ENCODE results near the gene AQP2.

AQP2 gene

GRCh38 chr12:49953151-49953550 is 2.6 kb downstream of the AQP2 start:
- Histone ChIP-seq H3K9me3 (ENCODE audit: low read length) (no peaks in the 10 kb centered on the region), H3K4me3 (ENCODE audit: low read depth, low read length, poor library complexity, severe bottlenecking) (no peak overlapping the region), H3K36me3 (ENCODE audit: insufficient read depth, low read length) (no peaks in the 10 kb centered on the region), H3K4me1 (ENCODE audit: insufficient read depth, low read length, severe bottlenecking) (no peaks in the 10 kb centered on the region), H4K20me1 (ENCODE audit: insufficient read depth, low read length) (no peaks in the 10 kb centered on the region), H3K79me2 (ENCODE audit: insufficient read depth, low read length) (no peaks in the 10 kb centered on the region), H3K4me2 (ENCODE audit: low read length) (no peak overlapping the region), H3K9ac (ENCODE audit: low read length) (no peak overlapping the region), H3K27me3 (ENCODE audit: insufficient read depth, low read length) (peaks cover 5% of the 10 kb centered on the region), H3K27ac (ENCODE audit: low read depth, low read length, poor library complexity, severe bottlenecking) (no peak overlapping the region), H3F3A (ENCODE audit: insufficient read depth, low read length) (no peaks in the 10 kb centered on the region), H2AFZ (ENCODE audit: low read length) (no peak overlapping the region), H3K9me2 (ENCODE audit: low read depth, low read length) (no peaks in the 10 kb centered on the region)
- TF ChIP-seq CTCF (IDR thresholded peaks at IDR 0.05; ENCODE audit: low read length), result no peak
- TF ChIP-seq EZH2 (IDR thresholded peaks at IDR 0.05; ENCODE audit: borderline replicate concordance, low read length), result no peak

DNA sequence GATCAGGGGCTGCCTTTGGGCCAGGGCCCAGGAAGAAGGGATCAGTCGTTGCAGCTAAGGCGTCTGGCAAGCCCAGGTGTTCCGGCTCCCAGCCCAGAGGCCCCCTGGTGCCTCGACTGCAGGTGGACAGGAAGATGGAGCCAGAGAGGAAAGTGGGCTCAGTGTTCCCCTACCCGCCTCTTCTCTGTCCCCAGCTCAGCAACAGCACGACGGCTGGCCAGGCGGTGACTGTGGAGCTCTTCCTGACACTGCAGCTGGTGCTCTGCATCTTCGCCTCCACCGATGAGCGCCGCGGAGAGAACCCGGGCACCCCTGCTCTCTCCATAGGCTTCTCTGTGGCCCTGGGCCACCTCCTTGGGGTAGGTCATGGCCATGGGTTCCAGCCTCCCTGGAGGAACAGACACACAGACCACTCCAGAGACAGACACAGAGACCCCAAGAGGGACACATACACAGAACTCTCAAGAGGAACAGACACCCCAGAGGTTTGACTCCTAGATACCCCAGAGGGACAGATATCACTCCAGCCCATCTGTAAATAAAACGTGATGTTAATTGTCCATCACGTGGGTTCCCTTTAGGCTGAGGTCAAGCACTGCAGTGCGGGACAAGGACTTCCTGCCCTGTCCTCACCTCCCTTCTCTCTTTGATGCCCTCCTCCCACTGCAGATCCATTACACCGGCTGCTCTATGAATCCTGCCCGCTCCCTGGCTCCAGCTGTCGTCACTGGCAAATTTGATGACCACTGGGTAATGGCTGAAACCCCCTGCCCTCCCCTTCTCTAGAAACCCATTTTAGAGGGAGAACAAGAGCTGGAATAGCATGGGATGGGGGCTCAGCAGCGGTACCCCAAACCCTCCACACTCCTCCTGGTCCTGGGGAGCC is 3.7 kb downstream of the AQP2 start:
- Histone ChIP-seq H3K27ac (ENCODE audit: low read depth, low read length, poor library complexity, severe bottlenecking) (no peak overlapping the region), H3K4me1 (ENCODE audit: insufficient read depth, low read length, severe bottlenecking) (no peaks in the 10 kb centered on the region), H3K4me2 (ENCODE audit: low read length) (no peak overlapping the region), H2AFZ (ENCODE audit: low read length) (no peak overlapping the region), H3K9me2 (ENCODE audit: low read depth, low read length) (no peaks in the 10 kb centered on the region), H3K36me3 (ENCODE audit: insufficient read depth, low read length) (no peaks in the 10 kb centered on the region), H3F3A (ENCODE audit: insufficient read depth, low read length) (no peaks in the 10 kb centered on the region), H3K27me3 (ENCODE audit: insufficient read depth, low read length) (peaks cover 11% of the 10 kb centered on the region; the same call in 1 of the 2 replicates), H3K79me2 (ENCODE audit: insufficient read depth, low read length) (no peaks in the 10 kb centered on the region), H3K9me3 (ENCODE audit: low read length) (no peaks in the 10 kb centered on the region), H3K4me3 (ENCODE audit: low read depth, low read length, poor library complexity, severe bottlenecking) (no peak overlapping the region), H4K20me1 (ENCODE audit: insufficient read depth, low read length) (no peaks in the 10 kb centered on the region), H3K9ac (ENCODE audit: low read length) (no peak overlapping the region)
- TF ChIP-seq EZH2 (IDR thresholded peaks at IDR 0.05; ENCODE audit: borderline replicate concordance, low read length) (no peak), CTCF (IDR thresholded peaks at IDR 0.05; ENCODE audit: low read length) (no peak)

- Histone ChIP-seq H3F3A (ENCODE audit: insufficient read depth, low read length) (no peaks in the 10 kb centered on the region), H2AFZ (ENCODE audit: low read length) (no peak overlapping the region), H3K27me3 (ENCODE audit: insufficient read depth, low read length) (peaks cover 13% of the 10 kb centered on the region), H3K4me2 (ENCODE audit: low read length) (no peak overlapping the region), H3K4me3 (ENCODE audit: low read depth, low read length, poor library complexity, severe bottlenecking) (no peak overlapping the region), H3K4me1 (ENCODE audit: insufficient read depth, low read length, severe bottlenecking) (no peaks in the 10 kb centered on the region), H4K20me1 (ENCODE audit: insufficient read depth, low read length) (no peaks in the 10 kb centered on the region), H3K9me3 (ENCODE audit: low read length) (no peaks in the 10 kb centered on the region), H3K79me2 (ENCODE audit: insufficient read depth, low read length) (no peaks in the 10 kb centered on the region), H3K36me3 (ENCODE audit: insufficient read depth, low read length) (no peaks in the 10 kb centered on the region), H3K9ac (ENCODE audit: low read length) (no peak overlapping the region), H3K27ac (ENCODE audit: low read depth, low read length, poor library complexity, severe bottlenecking) (no peak overlapping the region), H3K9me2 (ENCODE audit: low read depth, low read length) (no peaks in the 10 kb centered on the region)
- TF ChIP-seq CTCF (IDR thresholded peaks at IDR 0.05; ENCODE audit: low read length) (no peak), EZH2 (IDR thresholded peaks at IDR 0.05; ENCODE audit: borderline replicate concordance, low read length) (no peak)
These were observed 4.6 kb downstream of the AQP2 start for GRCh38 chr12:49954863-49955830.

Measured in OCI-LY1 (cell line).